H1 (cell line): ENCODE data around the gene ZNF768. TPM values are rescaled to one million over a fixed set of nuclear protein-coding genes. Genes with fewer than 3 reads are reported as not detected.

Source experiments
- CTCF ChIA-PET: fragments of 300-600 bp; sonication (Branson Sonifier 250); formaldehyde crosslinking; loops from one replicate; lab custom pipeline; 2021; ENCODE audit not compliant: partially characterized antibody; lab: Charles Lee
- POLR2A ChIA-PET: fragments of 300-600 bp; sonication (Branson Sonifier 250); formaldehyde crosslinking; loops from one replicate; lab custom pipeline; 2021; ENCODE audit warnings: inconsistent platforms; ENCODE audit not compliant: partially characterized antibody; lab: Charles Lee
- DNase-seq, 2 experiments: peaks; one replicate each; pipeline versions ENCODE4 v3.0.0 to v3.0.0-alpha.2; 2010 to 2022; ENCODE audit warnings: low spot score in 2 of 2, low read depth in 1 of 2, mixed read lengths in 1 of 2
- FAIRE-seq: peaks from 2 replicates; lab custom pipeline; 2011; peaks lifted over from hg19 to GRCh38; lab: Jason Lieb, UNC
- H2AFZ ChIP-seq: 2 replicates; pipeline ENCODE4 v1.8.1; 2012; ENCODE audit warnings: low read length, inconsistent platforms
- H2AK5ac ChIP-seq: 2 replicates; pipeline ENCODE4 v1.6.1; 2013; ENCODE audit warnings: low read depth, low read length
- H2BK120ac ChIP-seq: replicated peaks from 2 replicates; pipeline ENCODE3; 2013; ENCODE audit warnings: low read depth, low read length, inconsistent platforms
- H2BK12ac ChIP-seq: 2 replicates; pipeline ENCODE4 v1.6.1; 2013; ENCODE audit warnings: low read depth, low read length
- H2BK15ac ChIP-seq: 2 replicates; pipeline ENCODE4 v1.6.1; 2013; ENCODE audit warnings: low read length
- H2BK20ac ChIP-seq: 2 replicates; pipeline ENCODE4 v1.6.1; 2013; ENCODE audit warnings: low read length
- H2BK5ac ChIP-seq: 2 replicates; pipeline ENCODE4 v1.6.1; 2013; ENCODE audit warnings: low read depth, low read length
- H3K14ac ChIP-seq: 2 replicates; pipeline ENCODE4 v1.6.1; 2013; ENCODE audit warnings: inconsistent platforms; ENCODE audit not compliant: insufficient read length
- H3K18ac ChIP-seq: 2 replicates; pipeline ENCODE4 v1.6.1; 2013; ENCODE audit warnings: low read length; ENCODE audit errors: extremely low read depth
- H3K23ac ChIP-seq: 2 replicates; pipeline ENCODE4 v1.6.1; 2013; ENCODE audit warnings: inconsistent platforms; ENCODE audit not compliant: insufficient read length
- H3K23me2 ChIP-seq: 2 replicates; pipeline ENCODE4 v1.6.1; 2013; ENCODE audit warnings: low read depth, low read length
- H3K27ac ChIP-seq: 2 replicates; pipeline ENCODE4 v1.6.1; 2011; ENCODE audit warnings: low read depth, low read length, inconsistent platforms
- H3K27me3 ChIP-seq, 4 experiments: replicated peaks in 1 of 4; 1 replicate in 1 of 4; 2 replicates in 3 of 4; pipeline versions ENCODE4 v1.6.1 to v1.8.1; 2011 to 2013; ENCODE audit warnings: low read length in 3 of 4, mild to moderate bottlenecking in 3 of 4, inconsistent platforms in 2 of 4, mixed read lengths in 2 of 4, moderate library complexity in 1 of 4; ENCODE audit not compliant: control insufficient read depth in 3 of 4, insufficient read depth in 3 of 4; ENCODE audit errors: extremely low read depth in 1 of 4
- H3K36me3 ChIP-seq, 4 experiments: 2 replicates each; pipeline versions ENCODE4 v1.6.1 to v1.8.1; 2011 to 2013; ENCODE audit warnings: mild to moderate bottlenecking in 4 of 4, low read length in 3 of 4, moderate library complexity in 2 of 4, control low read depth in 1 of 4, inconsistent platforms in 1 of 4; ENCODE audit not compliant: insufficient read depth in 4 of 4, control insufficient read depth in 2 of 4
- H3K4ac ChIP-seq: replicated peaks from 2 replicates; pipeline ENCODE3; 2013; ENCODE audit warnings: low read length, low read depth, mixed read lengths, inconsistent platforms; ENCODE audit not compliant: insufficient read length
- H3K4me1 ChIP-seq, 4 experiments: replicated peaks in 1 of 4; 1 replicate in 1 of 4; 2 replicates in 3 of 4; pipeline versions ENCODE4 v1.6.1 to v1.8.1; 2011 to 2013; ENCODE audit warnings: low read length in 3 of 4, inconsistent platforms in 2 of 4, mixed read lengths in 1 of 4; ENCODE audit not compliant: insufficient read depth in 4 of 4, control insufficient read depth in 3 of 4
- H3K4me2 ChIP-seq, 2 experiments: 2 replicates each; pipeline versions ENCODE4 v1.6.1 to v1.8.1; 2011 to 2013; ENCODE audit warnings: low read depth in 2 of 2, low read length in 2 of 2, control low read depth in 1 of 2, inconsistent platforms in 1 of 2, mild to moderate bottlenecking in 1 of 2; ENCODE audit not compliant: insufficient read depth in 1 of 2
- H3K4me3 ChIP-seq, 4 experiments: fragments of 200-600, 300-600 bp in 1 of 4; sonication (generic), shearing (Covaris generic), sonication (Bioruptor Twin) in 1 of 4; 2 replicates each; pipeline versions ENCODE4 v1.5.1 to v1.8.1; 2011 to 2016; ENCODE audit warnings: low read length in 4 of 4, low read depth in 3 of 4, control low read depth in 2 of 4, inconsistent platforms in 2 of 4, mild to moderate bottlenecking in 2 of 4, mixed read lengths in 1 of 4, moderate library complexity in 1 of 4; ENCODE audit not compliant: insufficient read depth in 2 of 4; ENCODE audit errors: extremely low read depth in 1 of 4
- H3K56ac ChIP-seq: replicated peaks from 2 replicates; pipeline ENCODE3; 2013; ENCODE audit warnings: low read depth, mild to moderate bottlenecking, mixed read lengths, low read length, inconsistent platforms; ENCODE audit not compliant: insufficient read length
- H3K79me1 ChIP-seq: 2 replicates; pipeline ENCODE4 v1.6.1; 2013; ENCODE audit warnings: low read depth, low read length, control low read depth
- H3K79me2 ChIP-seq, 2 experiments: 2 replicates each; pipeline versions ENCODE4 v1.6.1 to v1.8.1; 2012 to 2013; ENCODE audit warnings: low read length in 2 of 2, mild to moderate bottlenecking in 2 of 2, inconsistent platforms in 1 of 2; ENCODE audit not compliant: insufficient read depth in 2 of 2, control insufficient read depth in 1 of 2
- H3K9ac ChIP-seq, 4 experiments: replicated peaks in 1 of 4; 1 replicate in 1 of 4; 2 replicates in 3 of 4; pipeline versions ENCODE4 v1.6.1 to v1.8.1; 2011 to 2013; ENCODE audit warnings: low read depth in 3 of 4, low read length in 3 of 4, control low read depth in 2 of 4, mild to moderate bottlenecking in 2 of 4, moderate library complexity in 2 of 4, inconsistent platforms in 1 of 4; ENCODE audit errors: extremely low read depth in 1 of 4
- H3K9me3 ChIP-seq, 2 experiments: 2 replicates each; pipeline versions ENCODE4 v1.6.1 to v1.8.1; 2012 to 2013; ENCODE audit warnings: mild to moderate bottlenecking in 2 of 2, moderate library complexity in 2 of 2, control low read depth in 1 of 2, inconsistent platforms in 1 of 2, low read depth in 1 of 2, low read length in 1 of 2, mixed read lengths in 1 of 2; ENCODE audit not compliant: insufficient read depth in 2 of 2
- H4K20me1 ChIP-seq, 2 experiments: replicated peaks in 1 of 2; 2 replicates each; pipeline versions ENCODE3 to v1.8.1; 2011 to 2013; ENCODE audit warnings: inconsistent platforms in 2 of 2, low read length in 2 of 2, mild to moderate bottlenecking in 1 of 2; ENCODE audit not compliant: insufficient read depth in 2 of 2, control insufficient read depth in 1 of 2
- H4K5ac ChIP-seq: 2 replicates; pipeline ENCODE4 v1.6.1; 2013; ENCODE audit warnings: low read length, low read depth, mixed read lengths, inconsistent platforms; ENCODE audit not compliant: insufficient read length
- H4K8ac ChIP-seq: 2 replicates; pipeline ENCODE4 v1.8.0; 2013; ENCODE audit warnings: mild to moderate bottlenecking, moderate library complexity, low read length, inconsistent platforms; ENCODE audit not compliant: insufficient read depth; ENCODE audit errors: extremely low read depth
- H4K91ac ChIP-seq: replicated peaks from 2 replicates; pipeline ENCODE3; 2013; ENCODE audit warnings: low read length, mixed read lengths, inconsistent platforms; ENCODE audit not compliant: insufficient read length
- CBX8 ChIP-seq: fragments of 300-800, 300-1000 bp; sonication (generic); IDR thresholded peaks from 2 replicates; pipeline ENCODE4 v1.7.1; 2016; ENCODE audit warnings: low read depth, low read length, borderline replicate concordance
- CTCF ChIP-seq, 3 experiments: IDR thresholded peaks; 1 replicate in 2 of 3; 2 replicates in 1 of 3; pipeline versions ENCODE4 v1.5.1 to v1.6.1; 2011; ENCODE audit warnings: low read length in 3 of 3, mild to moderate bottlenecking in 3 of 3, inconsistent platforms in 2 of 3, low read depth in 1 of 3, moderate library complexity in 1 of 3; ENCODE audit not compliant: insufficient read depth in 1 of 3; ENCODE audit errors: control extremely low read depth in 1 of 3
- KDM1A ChIP-seq: fragments of 200-600, 300-600 bp; sonication (generic); IDR thresholded peaks from 2 replicates; pipeline ENCODE4 v1.7.1; 2016; ENCODE audit warnings: mild to moderate bottlenecking, low read length, borderline replicate concordance
- NANOG ChIP-seq: IDR thresholded peaks from 2 replicates; pipeline ENCODE4 v1.6.1; 2011; ENCODE audit warnings: low read length, low read depth, mild to moderate bottlenecking, inconsistent platforms; ENCODE audit not compliant: insufficient read depth, poor library complexity, severe bottlenecking
- WGBS, 2 experiments: shearing (Covaris generic) in 1 of 2; methylation state at CpG; one replicate each; pipeline versions ENCODE4 v1.1.6 to v1.1.7; 2013 to 2015; ENCODE audit warnings: low lambda C conversion rate in 2 of 2, mixed read lengths in 2 of 2, inconsistent platforms in 1 of 2, low coverage in 1 of 2, missing lambda C conversion rate in 1 of 2; ENCODE audit not compliant: insufficient replicate concordance in 2 of 2, insufficient coverage in 1 of 2, insufficient read length in 1 of 2; ENCODE audit errors: extremely low coverage in 1 of 2, missing lambda C conversion rate in 1 of 2; 5-methylcytosine and 5-hydroxymethylcytosine counted together
- polyA plus RNA-seq, 7 experiments: library from polyadenylated mRNA; depleted of rRNA in 3 of 7; stranded (reverse) in 5 of 7; unstranded in 2 of 7; fragments of >200 nt in 5 of 7; fragments of 200-250 nt in 2 of 7; gene quantifications; 1 replicate in 5 of 7; 2 replicates in 1 of 7; 4 replicates in 1 of 7; pipeline versions ENCODE4 v1.2.1 to v1.2.3, GENCODE V29; 2011 to 2013; ENCODE audit warnings: missing spikeins in 2 of 7, mixed read lengths in 2 of 7
- total RNA-seq: library from RNA; stranded (reverse); fragmentation: NEBNext Ultra II Directional; extraction: Animal tissue kit (Norgen Biotek cat#: 25700); gene quantifications from 2 replicates; pipeline ENCODE4 v1.2.1, GENCODE V29; 2021

Gene ZNF768
- total and polyA plus RNA-seq, 2 of the 8 experiments (the other 6 are each of a cell fraction or from before 2014, with no cell fraction given): 36.1 to 47.7 TPM

GRCh38 chr16:30551781-30552180 is 25.4 kb upstream of the ZNF768 start:
- Histone ChIP-seq H3K27ac (no peak overlapping the region), H3K4me2 (no peak overlapping the region)
- no peak for TF ChIP-seq NANOG
- no peak for TF ChIP-seq KDM1A
- TF ChIP-seq CTCF (IDR thresholded peaks at IDR 0.05; ENCODE audit: control extremely low read depth in 1 of 3, insufficient read depth in 1 of 3, low read depth in 1 of 3, low read length in 3 of 3): no peak
- no peak for TF ChIP-seq CBX8

More at GRCh38 chr16:30551781-30552180, 25.4 kb upstream of the ZNF768 start:
- Histone ChIP-seq H3K9me3 (no peaks in the 10 kb centered on the region), H3K9ac (no peak overlapping the region), H3K79me2 (no peaks in the 10 kb centered on the region), H4K91ac (no peak overlapping the region), H2BK15ac (no peak overlapping the region), H3K79me1 (no peaks in the 10 kb centered on the region), H2AFZ (no peak overlapping the region), H4K20me1 (peaks cover 0 to 4% of the 10 kb centered on the region in 2 experiments), H2BK5ac (no peak overlapping the region), H2AK5ac (no peak overlapping the region), H3K4ac (no peak overlapping the region), H3K27me3 (no peaks in the 10 kb centered on the region), H3K4me3 (no peak overlapping the region), H3K14ac (no peak overlapping the region), H3K23me2 (no peaks in the 10 kb centered on the region; the same call in 1 of the 2 replicates), H2BK12ac (no peak overlapping the region), H3K23ac (no peak overlapping the region), H4K5ac (no peak overlapping the region), H2BK20ac (no peak overlapping the region), H3K36me3 (peaks cover 3 to 8% (median 5%) of the 10 kb centered on the region in 4 experiments; a peak in 4 of 8 replicates), H4K8ac (no peak overlapping the region), H3K4me1 (peaks cover 5 to 11% (median 6%) of the 10 kb centered on the region in 4 experiments), H2BK120ac (no peak overlapping the region), H3K56ac (no peak overlapping the region), H3K18ac (no peak overlapping the region)
- ChIA-PET CTCF (interaction anchor here (1.6 to 3.8 kb wide), 2 partner anchors 16 to 102 kb away, joined by 4 to 12 read pairs; partner anchors contain the start of gene ZNF747), POLR2A (interaction anchor here (0.6 to 6.7 kb wide), 3 partner anchors 17 to 110 kb away, joined by 3 to 40 read pairs (median 3); partner anchors contain the start of genes ZNF688 and ZNF747)
- FAIRE-seq: no peak
- 91% methylated on average over 3 of the region's 3 CpGs; no CpG with 5 or more reads in 1 of the 2 experiments for WGBS, 2 experiments
- DNase-seq: no peak
